GM18502 (cell line): ENCODE results near the gene HSDL2.

Experiments
- ATAC-seq: cut with Tn5 transposase; IDR thresholded peaks from one replicate; pipeline ENCODE4 v1.9.1; 2021; ENCODE audit warnings: mild to moderate bottlenecking; ENCODE audit not compliant: unreplicated experiment, poor library complexity

HSDL2 gene

DNA sequence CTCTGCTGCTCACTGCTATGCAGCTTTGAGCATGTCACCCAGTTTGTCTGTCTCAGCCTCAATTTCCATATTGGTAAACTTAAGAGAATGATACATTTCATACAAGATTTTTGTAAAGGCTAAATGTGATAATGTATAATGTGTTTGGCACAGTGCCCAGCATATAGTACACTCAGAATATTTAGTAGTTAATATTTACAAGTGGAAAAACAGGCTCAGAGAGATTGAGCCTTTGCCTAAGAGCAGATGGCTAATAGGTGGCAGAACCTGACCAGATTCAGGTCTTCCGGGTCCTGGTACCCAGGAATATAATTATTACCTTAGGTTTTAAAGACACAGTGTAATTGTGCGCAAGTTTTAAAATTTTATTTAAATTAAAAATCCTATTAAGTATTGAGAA lies 59.9 kb downstream of the HSDL2 start:
- ATAC-seq: no peak

DNA sequence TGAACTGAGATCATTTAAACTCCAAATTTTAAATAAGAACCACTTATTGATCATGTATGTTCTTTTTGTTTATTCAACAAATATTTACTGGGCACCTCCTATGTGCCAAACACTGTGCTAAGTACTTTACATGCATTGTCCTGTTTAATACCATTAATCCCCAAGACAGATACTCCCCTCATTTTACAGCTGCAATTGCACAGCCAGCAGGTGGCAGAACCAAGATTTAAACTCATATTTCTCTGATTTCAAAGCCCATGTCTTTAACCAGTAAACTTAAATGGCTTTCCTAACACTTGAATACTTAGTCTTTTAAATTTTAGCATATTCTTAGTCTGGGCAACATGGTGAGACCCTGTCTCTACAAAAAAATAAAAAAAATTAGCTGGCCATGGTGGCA lies 63.3 kb downstream of the HSDL2 start:
- ATAC-seq: no peak

DNA sequence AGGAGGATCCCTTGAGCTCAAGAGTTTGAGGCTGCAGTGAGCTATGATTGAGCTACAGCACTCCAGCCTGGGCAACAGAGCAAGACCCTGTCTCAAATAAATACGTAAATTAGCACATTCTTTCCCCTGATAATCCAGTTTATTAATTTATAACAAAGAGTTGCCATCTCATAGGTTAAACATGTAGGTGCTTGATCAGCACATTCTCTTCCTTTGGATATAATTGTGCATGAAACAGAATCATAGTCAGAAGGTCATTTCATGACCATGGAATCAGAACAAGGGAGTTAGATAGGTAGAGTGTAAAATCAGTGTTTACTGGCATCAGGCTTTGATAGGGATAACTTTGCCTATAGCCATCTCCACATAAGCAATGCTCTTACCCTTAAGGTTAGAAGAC lies 63.7 kb downstream of the HSDL2 start:
- ATAC-seq: no peak

DNA sequence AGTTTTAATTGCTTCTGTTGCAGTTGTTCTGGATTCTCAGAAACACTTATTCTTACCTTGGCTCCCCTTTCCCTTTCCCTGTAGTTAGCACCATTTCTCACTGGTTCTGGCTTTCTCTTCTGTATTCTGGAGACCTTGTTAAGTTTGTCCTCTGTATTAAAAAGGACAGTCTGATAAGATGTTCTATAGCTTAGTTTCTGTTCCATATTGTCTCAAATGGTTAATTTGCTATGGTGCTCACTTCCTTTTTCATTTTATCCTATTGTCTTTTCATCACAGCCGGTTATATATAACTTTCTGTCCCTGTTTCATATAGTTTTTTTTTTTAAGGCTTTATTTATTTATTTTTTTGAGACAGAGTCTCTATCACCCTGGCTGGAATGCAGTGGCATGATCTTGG lies 65.3 kb downstream of the HSDL2 start:
- no peak for ATAC-seq

- ATAC-seq: no peak
These were observed 66.2 kb downstream of the HSDL2 start for GRCh38 chr9:112446080-112446479.

DNA sequence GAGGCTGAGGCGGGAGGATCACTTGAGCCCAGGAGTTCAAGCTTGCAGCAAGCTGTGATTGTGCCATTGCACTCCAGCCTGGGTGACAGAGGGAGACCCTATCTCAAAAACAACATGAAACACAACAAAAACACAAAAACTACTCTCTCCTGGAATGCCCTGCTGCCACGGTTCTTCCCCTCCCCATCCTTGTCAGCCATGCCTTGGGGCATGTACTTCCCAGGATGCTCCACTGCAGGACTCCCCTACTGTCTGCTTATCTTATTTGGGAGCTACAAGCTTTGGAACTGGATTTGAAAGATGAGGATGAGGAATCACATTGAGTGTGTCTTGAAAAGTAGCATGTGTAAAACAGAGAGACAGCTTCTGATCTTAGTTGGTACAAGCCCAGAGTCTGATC lies 66.6 kb downstream of the HSDL2 start:
- no peak for ATAC-seq

DNA sequence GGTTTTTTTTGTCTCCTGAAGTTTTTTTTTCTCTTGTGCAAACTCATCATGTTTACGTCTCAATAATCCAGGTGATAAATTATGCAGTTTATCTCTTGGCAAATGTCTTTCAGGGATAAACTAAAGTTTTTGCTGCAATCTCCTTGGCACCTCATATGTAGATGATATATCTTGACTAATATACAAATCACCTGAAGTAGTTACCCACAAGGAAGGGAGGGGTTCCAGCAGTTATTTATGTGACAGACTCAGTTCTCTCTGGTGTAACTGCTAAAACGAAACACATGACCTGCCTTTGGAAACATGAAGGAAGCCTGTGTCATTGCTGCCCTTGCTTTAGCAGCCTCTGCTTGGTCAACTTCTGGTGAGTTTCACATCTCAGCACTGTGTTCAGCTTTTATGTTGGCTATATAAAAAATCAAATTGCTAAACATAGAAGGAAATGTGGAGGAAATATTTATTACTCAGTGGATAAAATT lies 67.4 kb downstream of the HSDL2 start:
- no peak for ATAC-seq

- ATAC-seq: no peak
These were observed 82.9 kb downstream of the HSDL2 start for GRCh38 chr9:112462855-112463254.

- no peak for ATAC-seq
These were observed 85.4 kb downstream of the HSDL2 start for GRCh38 chr9:112465352-112465751.

- ATAC-seq: no peak
These were observed 93.1 kb downstream of the HSDL2 start for GRCh38 chr9:112472996-112473395.

GRCh38 chr9:112473986-112474385 lies 94.1 kb downstream of the HSDL2 start:
- ATAC-seq: no peak

DNA sequence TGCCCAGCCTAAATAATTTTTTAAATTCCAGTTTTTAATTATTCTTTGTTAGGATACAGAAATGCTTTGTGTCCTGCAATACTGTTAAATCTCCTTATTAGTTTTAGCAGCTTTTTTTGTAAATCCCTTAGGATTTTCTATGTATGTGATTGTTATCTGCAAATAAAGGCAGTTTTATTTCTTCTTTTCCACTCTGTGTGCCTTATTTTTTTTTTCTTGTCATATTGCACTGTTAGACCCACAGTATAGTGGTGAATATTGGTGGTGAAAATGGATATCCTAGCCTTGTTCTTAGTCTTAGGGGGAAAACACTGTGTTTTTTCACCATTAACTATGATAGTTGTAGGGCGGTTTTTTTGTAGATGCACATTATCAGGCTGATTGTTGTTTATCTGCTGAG lies 95.4 kb downstream of the HSDL2 start:
- ATAC-seq: no peak

GRCh38 chr9:112477330-112477729 lies 97.4 kb downstream of the HSDL2 start:
- ATAC-seq: no peak

DNA sequence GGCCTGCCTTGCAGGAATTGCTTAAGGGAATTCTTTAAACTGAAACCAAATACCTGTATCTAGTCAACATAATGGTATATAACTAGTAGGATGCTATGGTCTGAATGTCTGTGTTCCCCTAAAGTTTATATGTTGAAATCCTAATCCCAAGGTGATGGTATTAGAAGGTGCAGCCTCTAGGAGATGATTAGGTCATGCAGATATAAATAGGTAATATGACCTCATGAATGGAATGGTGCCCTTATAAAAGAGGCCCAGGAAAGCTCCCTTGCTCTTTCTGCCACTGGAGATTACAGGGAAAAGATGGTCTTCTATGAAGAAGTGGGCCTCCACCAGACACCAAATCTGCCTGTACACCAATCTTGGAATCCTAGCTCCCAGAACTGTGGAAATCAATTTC lies 99.3 kb downstream of the HSDL2 start:
- no peak for ATAC-seq

DNA sequence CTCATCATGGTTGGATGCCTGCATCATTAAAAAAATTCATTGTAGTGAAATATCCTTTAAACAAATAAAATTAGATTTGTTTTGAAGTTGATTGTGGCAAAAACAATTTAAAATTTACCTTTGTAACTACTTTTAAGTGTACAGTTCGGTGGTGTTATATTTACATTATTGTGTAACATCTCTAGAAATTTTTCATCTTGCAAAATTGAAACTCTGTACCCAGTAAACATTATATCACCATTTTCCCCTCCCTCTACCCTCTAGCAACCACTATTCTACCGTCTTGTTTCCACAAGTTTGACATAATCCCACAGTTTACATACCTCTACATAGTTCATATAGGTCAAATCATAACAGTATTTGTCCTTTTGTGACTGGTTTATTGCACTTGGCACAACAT lies 104.7 kb downstream of the HSDL2 start:
- ATAC-seq: no peak

- ATAC-seq: no peak
These were observed 105.7 kb downstream of the HSDL2 start for GRCh38 chr9:112485574-112485973.

DNA sequence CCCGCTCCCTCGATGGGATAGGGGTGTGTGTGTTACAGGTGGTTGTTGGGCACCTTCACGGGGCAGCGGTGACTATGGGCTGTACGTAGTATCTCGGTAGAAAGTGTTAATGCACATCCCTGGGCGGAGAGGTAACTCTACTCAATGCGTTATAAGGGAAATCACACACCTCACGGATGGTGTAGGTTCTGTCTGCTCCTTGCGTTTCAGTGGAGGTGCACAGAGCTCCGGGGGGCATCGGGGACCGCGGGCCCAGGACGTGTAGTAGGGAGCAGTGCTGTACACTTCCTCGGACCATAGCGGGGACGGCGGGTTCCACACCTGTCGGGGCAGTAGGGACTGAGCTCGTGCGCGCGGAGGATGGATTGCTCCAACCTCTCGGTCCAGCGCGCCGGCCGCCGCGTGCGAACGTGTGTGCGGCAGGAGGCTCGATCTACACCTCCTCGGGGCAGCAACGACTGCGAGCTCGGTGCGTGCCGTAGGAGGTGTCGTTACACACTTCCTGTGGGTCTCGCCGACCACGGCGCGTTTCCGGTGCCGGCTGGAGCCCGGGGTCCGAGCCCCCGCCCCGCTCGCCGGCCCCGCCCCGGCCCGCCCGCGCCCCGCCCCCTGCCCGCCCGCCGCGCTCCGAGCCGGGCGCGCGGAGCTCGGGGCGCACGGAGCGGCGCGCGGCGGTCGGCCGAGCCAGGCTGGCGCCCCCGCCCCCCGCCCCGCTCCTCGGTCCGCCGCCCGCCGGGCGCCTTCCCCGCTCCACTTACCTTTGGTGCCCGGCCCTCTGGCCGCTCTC lies 106.5 kb downstream of the HSDL2 start, which contains the start of gene KIAA1958:
Gene KIAA1958, plus strand, starts transcription at position 607 of the 787 bp plus-strand sequence. CDS start 87,254 bp downstream, outside the sequence.
- ATAC-seq: peak; percentile 93

- ATAC-seq: peak; percentile 51
These were observed 107.3 kb downstream of the HSDL2 start for GRCh38 chr9:112487008-112487798.

GRCh38 chr9:112487799-112488340 lies 108.0 kb downstream of the HSDL2 start:
- ATAC-seq: no peak

GRCh38 chr9:112489039-112489546 lies 109.2 kb downstream of the HSDL2 start:
- ATAC-seq: no peak
